ENCODE data around the gene CGNL1.

DNA sequence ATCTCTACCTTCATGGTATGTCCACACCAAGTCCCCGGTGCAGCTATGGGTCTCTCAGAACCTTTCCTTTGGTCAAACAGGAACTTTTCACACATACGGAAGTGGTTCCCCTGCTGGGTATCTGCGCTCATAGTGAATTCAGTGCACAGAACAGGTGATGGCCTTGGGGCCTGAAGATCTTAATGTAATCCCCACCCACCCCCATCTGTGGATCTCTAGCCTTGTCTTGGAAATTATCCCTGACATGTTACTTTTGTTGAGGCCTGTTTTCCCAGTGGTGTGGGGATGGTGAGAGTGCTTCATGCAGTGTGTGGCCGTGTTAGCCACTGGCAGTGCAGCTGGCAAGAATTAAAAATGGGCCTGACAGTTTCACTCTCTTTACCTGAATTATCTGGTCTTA is 143.5 kb downstream of the CGNL1 start:
- TF ChIP-seq EP300 (IDR thresholded peaks at IDR 0.05) (no peak), POLR2A (IDR thresholded peaks at IDR 0.05) (no peak)
- TF ChIP-seq, protein P1, sequence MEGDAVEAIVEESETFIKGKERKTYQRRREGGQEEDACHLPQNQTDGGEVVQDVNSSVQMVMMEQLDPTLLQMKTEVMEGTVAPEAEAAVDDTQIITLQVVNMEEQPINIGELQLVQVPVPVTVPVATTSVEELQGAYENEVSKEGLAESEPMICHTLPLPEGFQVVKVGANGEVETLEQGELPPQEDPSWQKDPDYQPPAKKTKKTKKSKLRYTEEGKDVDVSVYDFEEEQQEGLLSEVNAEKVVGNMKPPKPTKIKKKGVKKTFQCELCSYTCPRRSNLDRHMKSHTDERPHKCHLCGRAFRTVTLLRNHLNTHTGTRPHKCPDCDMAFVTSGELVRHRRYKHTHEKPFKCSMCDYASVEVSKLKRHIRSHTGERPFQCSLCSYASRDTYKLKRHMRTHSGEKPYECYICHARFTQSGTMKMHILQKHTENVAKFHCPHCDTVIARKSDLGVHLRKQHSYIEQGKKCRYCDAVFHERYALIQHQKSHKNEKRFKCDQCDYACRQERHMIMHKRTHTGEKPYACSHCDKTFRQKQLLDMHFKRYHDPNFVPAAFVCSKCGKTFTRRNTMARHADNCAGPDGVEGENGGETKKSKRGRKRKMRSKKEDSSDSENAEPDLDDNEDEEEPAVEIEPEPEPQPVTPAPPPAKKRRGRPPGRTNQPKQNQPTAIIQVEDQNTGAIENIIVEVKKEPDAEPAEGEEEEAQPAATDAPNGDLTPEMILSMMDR (IDR thresholded peaks at IDR 0.05), result no peak
